HG03139 (cell line): ENCODE results near the gene UROC1.

ENCODE experiments used
- ATAC-seq: cut with Tn5 transposase; IDR thresholded peaks from one replicate; pipeline ENCODE4 v1.9.1; 2021; ENCODE audit not compliant: unreplicated experiment

Gene UROC1

GRCh38 chr3:126533506-126533905 lies 15.9 kb upstream of the UROC1 start:
- no peak for ATAC-seq

- no peak for ATAC-seq
Measured at GRCh38 chr3:126531051-126531330, 13.4 kb upstream of the UROC1 start.

- ATAC-seq = no peak
Measured at GRCh38 chr3:126530171-126531050, 12.8 kb upstream of the UROC1 start.

GRCh38 chr3:126529585-126530170 lies 12.1 kb upstream of the UROC1 start:
- no peak for ATAC-seq

- ATAC-seq = no peak
Measured at GRCh38 chr3:126528800-126529541, 11.4 kb upstream of the UROC1 start.

GRCh38 chr3:126528419-126528799 lies 10.8 kb upstream of the UROC1 start:
- no peak for ATAC-seq

GRCh38 chr3:126527455-126528211 lies 10.1 kb upstream of the UROC1 start:
- ATAC-seq = no peak

GRCh38 chr3:126527006-126527405 lies 9.4 kb upstream of the UROC1 start:
- ATAC-seq = no peak

GRCh38 chr3:126526668-126527005 lies 9.1 kb upstream of the UROC1 start:
- ATAC-seq = no peak

GRCh38 chr3:126525853-126526667 lies 8.5 kb upstream of the UROC1 start:
- ATAC-seq = no peak

- ATAC-seq = no peak
Measured at GRCh38 chr3:126525091-126525852, 7.7 kb upstream of the UROC1 start.

GRCh38 chr3:126524429-126524988 lies 6.9 kb upstream of the UROC1 start:
- no peak for ATAC-seq

- ATAC-seq = no peak
Measured at GRCh38 chr3:126523745-126524428, 6.3 kb upstream of the UROC1 start, which contains the start of gene CHST13. Gene CHST13, plus strand, starts transcription at chr3:126524155. Its CDS starts 178 bp downstream, at chr3:126524333.

- ATAC-seq = no peak
Measured at GRCh38 chr3:126522363-126522788, 4.8 kb upstream of the UROC1 start.

GRCh38 chr3:126521122-126521891 lies 3.7 kb upstream of the UROC1 start:
- no peak for ATAC-seq

- no peak for ATAC-seq
Measured at GRCh38 chr3:126519506-126520455, 2.2 kb upstream of the UROC1 start.

GRCh38 chr3:126518779-126519177 lies 1.2 kb upstream of the UROC1 start:
- ATAC-seq = no peak
